Islet of Langerhans (tissue), 1 donor: Measurements from ENCODE around the gene BCCIP.
A peak's percentile ranks its signal among the peaks of the same experiment; 100 is the strongest.

ENCODE experiments used
- FAIRE-seq: peaks from one replicate; lab custom pipeline; 2011; peaks lifted over from hg19 to GRCh38; lab: Jason Lieb, UNC

BCCIP gene

DNA sequence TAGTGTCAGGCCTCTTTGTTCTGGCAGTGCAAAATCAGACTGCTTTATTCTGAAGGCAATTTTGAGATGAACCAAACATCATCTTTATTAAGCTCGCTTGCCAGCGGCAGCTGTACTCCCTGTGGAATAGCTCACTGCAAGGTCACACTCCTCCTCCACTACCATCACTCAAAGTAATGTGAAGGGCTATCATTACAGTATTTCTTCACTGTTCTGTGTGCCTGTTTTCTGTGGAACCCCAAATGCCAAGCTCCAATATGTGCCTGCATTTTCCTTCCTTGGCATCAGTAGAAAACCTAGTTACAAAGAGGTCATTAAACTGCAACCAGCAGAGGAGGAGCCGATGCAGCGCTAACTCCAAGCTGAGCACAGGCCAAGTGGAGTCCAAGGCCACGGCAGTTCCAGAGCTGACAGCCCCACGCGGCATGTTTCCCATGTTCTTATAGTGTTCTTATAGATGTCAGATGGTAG, 21.4 kb downstream of the BCCIP start:
- no peak for FAIRE-seq

DNA sequence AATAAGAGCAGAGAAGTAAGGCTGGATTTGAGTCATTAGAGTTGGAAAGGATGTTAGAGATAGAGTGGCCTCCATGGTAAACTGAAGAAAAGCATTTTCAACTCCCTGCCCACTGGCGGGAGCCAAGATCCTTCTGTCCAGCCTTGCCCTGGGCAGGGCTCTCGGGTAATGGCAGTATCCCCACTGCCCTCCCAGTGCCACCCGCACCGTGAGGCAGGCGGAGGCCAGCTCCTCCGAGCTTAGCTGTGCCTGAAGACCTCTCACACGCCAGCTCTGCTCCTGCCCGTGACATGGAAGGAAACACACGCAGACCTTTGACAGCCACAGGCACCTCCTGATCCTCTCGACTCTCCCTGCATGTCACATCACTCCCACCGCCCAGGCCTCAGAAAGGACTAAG, 22.3 kb downstream of the BCCIP start:
- FAIRE-seq = no peak

DNA sequence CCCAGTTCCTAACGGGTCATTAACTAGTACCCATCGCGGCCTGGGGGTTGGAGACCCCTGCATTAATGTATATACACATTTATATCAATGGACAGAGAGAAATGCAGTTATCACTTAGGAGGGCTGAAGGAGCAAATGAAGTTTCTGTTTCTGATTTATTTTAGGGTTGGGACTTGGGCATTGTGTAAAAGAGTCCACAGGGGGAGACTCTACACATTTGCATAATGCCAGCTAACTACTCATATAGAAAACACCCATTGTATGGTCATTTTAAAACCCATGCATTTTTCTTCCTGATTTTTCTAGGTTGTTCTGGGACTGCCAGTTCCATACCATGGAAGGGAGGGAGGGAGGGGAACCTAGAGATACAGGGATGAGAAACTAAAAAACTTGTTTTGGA, 23.5 kb downstream of the BCCIP start:
- no peak for FAIRE-seq

DNA sequence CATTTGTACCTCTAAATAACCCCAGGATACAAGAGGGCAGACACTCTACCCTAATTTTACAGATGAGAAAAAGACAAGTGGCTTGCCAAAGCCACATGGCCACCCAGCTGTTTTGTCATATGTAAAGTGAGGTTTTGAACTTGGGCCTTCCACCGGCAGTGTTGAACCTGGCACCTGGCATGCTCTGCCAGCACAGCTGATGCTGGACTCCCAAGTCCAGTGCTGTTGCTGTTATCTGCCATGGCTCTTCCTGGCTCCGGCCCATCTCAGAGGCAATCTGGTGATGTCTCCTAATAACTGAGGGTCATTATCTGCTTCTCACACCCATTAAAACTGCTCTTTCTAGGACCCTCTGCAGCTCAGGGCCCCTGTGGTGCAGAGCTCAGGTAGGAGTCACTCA, 25.0 kb downstream of the BCCIP start:
- FAIRE-seq = no peak

DNA sequence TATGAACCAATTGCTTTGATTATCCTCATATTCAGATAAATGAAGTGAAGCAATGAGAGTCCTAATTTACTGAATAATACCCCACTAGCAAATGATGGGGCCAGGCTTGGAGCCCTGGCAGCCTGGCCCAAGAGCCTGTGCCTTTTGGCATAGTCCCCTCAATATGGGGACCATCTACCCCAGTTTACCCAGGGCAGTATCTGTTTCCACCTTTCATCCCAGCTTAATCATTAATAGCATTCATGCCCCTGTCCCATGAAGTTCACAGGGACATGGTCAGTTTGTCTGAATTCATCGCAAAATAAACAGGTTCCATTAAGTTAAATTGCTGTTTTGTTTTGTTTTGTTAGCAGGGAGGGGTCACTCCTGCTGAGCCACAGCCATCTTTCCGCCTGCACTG, 25.5 kb downstream of the BCCIP start:
- FAIRE-seq = no peak

DNA sequence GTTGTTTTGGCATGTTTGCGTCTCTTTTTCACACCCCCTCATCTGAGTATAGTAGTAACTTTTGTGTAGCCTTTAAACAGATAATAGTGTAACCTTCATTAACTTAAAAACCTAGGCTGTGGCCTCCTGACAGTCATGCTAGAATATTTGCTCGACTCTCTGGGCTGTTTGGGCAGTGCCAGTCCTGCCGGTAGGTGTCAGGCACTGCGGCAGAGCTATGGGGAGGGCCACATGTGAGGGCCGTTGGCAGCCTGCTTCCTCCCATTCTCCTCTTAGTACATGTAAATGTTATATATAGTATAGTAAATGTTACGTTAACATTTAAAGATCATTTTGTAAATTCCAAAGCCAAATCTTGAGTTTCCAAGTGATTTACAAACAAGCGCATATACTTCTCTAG, 26.1 kb downstream of the BCCIP start:
- no peak for FAIRE-seq

DNA sequence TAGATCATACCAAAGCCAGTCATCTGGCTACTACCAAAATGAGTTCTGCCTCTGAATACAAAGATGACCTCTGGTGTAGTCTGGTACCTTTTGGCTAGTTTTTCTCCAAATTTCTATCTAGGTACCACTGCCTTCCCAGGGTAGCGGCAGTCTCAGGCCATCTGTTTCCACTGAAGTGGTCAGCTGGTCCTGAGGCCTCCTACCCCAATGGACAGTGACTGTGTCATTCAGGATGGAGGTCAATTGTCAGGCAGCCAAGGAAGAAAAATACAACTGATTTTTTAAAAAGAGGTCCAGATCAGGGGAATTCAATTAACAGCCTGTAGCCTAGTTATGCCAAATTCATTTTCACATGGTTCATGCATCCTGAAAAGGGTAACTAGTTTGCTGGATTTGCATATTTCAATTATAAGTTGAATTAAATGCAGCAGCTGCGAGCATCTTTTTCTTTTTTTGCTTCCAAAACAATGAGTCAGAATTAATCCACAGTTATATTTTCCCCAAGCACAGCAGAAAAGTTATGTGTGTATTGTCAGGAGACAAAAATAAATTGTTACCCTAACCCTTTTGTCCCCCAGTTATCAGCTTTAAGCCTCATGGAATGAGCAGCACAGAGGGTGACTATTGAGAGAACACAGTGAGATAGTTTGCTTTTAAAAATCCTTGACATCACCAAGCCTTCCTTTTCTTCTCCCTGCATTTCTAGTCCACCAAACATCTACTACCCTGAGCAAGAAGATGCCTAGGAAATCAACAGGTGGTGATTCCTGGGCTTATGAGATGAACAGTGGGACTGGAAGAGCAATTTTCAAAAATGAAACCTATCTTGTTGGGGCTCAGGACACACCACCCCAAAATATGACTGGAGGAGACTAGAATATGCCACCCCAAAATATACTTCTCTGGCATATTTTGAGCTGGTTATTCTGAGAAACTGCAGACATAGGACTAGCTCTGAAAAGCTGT, 27.7 kb downstream of the BCCIP start:
- no peak for FAIRE-seq

DNA sequence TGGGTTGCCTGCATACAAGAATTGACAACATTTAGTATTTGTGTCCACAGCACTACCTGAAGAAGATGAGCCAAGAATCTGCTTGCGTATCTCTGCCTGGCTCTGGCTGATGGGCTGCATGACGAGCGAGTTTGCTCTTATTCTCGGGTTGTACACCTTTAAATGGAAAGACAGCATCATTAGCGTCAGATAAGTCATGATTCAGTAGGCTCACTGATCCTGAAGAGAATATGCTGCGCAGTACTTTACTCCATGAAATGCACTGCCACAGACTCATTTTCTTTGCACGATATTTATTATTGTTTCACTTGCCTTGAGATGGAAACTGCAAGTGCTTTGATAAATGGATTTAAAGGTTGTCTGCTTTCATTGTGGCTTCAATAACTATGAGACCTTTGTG, 29.1 kb downstream of the BCCIP start:
- peak; percentile 36 for FAIRE-seq

DNA sequence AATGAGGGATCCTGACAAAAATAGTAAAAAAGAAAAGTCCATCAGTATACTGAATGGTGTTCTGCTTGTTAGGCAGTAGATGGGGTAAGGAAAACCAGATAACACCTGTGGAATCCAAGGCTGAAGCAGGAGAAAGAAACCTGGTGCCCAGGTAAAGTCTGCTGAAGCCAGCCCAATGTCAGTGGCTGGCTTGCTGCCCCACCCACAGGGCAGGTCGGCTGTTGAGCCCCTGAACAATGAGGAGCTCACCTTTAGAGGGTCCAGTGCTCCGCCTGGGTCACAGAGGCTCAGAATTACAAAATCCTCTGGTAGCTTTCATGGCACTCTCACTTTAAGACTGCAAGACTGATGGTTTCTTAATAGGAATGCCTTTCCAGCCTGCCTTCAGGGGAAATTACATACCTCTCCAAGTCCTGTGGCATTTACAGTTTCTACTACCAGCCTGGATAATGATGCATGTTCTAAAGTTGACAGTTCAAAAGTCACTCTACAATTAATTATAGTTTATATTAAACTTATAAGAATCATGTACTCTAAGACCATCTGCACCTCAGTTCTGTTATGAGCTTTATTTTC, 33.9 kb downstream of the BCCIP start:
- no peak for FAIRE-seq

DNA sequence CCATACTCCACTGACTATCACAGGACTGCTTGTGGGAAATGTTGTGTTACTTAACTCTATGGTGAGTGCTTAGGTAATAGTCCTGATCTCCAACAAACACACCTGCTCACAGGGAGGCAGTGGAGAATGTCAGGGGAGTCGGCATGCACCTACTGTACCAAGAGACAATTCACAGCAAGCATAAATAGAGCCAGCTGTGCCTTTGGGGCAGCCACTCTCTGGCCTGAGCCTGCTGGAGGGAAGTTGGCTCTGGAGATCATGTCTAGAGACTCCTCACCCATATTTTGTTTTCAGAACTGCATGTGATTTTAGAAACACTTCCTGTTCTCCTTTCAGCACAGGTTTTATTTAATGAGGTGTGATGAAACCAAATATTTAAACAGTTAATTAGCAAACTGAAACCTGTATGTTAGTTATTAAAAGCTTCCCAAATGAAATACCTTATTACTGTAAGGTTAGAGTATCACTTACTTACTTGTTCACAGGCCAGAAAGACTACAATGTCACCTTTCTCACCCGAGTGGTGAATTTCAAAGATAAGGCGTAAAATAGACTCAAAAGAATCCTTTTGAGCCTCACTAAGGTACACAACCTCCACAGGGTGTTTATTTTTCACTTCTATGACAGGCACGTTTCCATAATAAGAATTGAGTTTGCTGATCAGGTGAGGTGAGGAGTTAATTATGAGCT, 35.9 kb downstream of the BCCIP start:
- FAIRE-seq = peak; percentile 92

DNA sequence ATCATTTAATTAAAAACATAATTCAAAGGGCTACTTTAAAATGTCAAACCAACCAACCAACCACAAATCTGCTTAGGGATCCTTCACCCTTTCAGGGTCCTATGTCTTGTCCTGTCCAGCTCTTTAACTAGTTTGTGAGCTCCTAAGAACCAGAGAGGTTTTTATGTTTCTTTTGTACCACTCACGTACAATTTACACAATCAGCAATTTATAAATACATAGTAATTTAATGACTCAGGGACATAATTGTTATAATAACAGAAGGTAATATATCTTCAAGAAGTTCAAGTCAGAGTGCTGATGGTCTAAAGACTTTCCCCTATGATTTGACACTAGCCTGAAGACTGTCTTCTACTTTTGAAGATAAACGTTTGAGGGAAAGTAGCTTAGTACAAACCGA, 41.8 kb downstream of the BCCIP start:
- no peak for FAIRE-seq

DNA sequence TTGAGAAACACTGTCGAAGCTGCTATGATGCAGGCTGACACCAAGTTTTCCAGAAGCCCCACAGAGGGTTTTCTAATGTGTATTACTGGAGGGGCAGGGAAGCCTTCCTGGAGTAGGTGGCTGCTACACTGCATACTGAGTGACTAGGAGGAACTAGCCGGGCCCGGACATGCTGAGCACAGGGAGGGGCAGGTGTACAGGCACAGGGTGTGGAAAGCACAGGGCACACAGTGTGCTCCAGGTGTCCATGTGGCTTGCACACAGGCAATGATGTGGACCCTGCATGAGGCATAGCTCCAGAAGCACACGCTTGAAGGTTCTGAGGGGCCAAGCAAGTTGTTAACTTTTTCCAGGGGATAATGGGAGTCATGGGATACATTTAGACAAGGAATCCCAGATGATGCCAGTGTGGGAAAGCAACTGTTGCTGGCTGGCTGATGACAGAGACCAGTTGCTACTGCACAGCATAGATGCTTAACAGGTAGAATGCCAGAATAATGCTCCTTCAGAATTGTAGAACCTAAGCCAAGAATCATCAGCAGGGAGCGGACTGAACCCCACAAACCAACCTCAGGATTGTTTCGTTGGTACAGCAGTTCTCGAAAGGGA, 43.2 kb downstream of the BCCIP start:
- FAIRE-seq = no peak

DNA sequence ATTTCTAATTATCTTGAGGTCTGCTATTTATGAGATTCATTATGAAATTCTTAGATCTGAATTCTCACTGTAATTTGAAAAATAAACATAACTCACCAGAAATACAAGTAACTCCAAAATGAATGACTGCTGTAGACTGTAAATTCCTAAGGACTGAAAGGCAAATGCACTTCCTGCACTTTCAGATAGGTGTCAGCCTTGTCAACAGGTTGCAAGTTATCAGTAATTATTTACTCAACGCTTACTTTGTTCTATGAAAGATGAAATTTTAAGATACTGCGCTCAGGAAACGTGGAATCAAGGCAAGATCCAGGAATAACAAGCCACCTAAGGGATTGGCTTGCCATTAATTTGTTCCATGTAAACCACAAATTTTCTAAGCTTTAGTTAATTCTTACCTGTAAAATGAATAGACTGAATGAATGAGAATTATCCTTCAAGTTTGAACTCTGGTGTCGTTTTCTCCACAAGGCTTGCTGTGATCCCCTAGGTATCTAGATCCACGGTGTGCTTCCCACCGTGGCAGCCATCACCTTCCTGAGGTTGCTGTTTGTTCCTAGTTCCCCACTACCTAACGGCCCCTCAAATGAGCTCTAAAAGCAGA, 45.1 kb downstream of the BCCIP start:
- FAIRE-seq = peak; percentile 98

DNA sequence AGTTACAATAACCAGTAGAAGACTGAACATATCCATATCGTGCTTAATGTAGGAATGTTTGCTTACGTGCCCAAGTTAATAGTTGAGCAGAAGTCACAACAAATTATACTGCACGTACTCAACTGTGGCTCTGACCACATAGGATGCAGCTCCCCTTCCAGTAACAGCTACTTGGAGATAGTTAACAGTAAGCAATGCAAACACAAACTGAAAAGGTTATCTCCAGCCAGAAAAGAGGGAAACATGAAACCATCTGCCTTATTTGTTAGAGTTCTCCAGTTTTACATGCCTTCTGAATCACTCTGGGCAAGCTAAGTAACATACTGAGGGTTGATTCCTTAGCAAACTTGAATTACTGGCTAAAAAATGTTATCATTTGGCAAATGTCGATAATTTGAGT, 48.0 kb downstream of the BCCIP start:
- no peak for FAIRE-seq

DNA sequence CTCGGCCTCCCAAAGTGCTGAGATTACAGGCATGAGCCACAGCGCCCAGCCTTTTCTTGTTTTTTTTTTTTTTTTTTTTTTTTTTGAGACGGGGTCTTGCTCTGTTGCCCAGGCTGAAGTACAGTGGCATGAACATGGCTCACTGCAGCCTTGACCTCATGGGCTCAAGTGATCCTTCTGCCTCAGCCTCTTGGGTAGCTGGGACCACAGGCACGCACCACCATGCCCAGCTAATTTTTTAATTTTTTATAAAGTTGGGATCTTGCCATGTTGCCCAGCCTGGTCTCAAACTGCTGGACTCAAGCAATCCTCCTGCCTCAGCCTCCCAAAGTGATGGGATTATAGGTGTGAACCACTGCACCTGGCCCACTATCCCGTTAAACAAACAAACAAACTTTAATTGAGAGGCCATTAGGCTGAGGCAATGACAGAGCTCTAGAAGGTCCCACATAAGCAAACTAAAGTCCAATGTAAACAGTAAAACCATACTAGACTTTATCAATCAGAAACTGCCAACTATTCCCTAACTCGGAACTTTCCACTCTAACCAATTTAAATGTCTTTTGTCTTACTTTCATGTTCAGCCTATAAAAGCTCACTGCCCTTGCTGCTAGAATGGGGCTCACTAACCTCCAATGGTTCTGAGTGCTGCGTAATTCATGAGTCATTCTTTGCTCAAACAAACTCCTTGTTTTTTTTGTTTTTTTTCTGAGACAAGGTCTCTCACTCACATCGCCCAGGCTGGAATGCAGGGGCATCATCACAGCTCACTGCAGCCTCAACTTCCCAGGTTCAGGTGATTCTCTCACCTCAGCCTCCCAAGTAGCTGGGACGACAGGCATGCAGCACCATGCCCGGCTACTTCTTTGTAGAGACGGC, 55.9 kb downstream of the BCCIP start:
- peak; percentile 85 for FAIRE-seq

DNA sequence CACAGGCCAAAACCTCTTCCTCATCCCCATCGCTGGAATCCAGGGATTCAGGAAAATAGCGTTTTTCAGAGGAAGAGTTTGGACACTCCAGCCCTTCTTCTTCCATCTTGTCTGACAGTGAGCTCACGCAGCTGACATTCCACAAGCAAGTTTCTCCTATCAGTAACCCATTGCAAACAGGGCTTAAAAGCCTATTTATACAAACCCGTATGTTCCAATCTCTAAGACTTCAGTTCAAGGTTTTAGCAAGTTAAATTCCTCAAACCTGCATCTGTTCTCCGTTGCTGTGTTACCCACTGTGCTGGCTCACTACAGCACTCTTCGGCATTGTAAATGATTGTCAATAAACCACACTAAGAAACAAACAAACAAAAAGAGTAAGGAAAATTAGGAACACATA, 57.4 kb downstream of the BCCIP start:
- FAIRE-seq = no peak

DNA sequence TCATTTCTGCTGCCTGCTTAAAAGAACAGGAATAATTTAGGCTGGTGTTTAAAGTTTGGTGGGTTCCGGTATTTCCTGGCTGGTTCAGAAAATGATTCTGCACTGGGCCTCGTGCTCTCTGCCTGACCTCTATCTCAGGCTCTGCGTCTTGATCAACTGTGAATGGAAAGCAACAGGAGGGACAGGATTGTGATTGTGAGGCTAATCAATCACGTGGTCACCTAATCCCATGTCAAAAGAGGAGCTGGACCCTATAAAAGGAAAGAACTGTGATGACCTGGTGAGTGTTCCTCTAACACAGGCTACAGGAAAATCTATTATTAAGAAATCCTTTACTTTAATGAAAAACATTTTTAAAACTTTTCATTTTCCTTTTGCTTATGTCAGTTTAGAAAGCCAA, 57.8 kb downstream of the BCCIP start, which contains the start of gene DHX32:
DHX32 (minus strand) TSS at position 101 of the 400 bp plus-strand sequence. CDS start 468 bp downstream, outside the sequence.
- no peak for FAIRE-seq

DNA sequence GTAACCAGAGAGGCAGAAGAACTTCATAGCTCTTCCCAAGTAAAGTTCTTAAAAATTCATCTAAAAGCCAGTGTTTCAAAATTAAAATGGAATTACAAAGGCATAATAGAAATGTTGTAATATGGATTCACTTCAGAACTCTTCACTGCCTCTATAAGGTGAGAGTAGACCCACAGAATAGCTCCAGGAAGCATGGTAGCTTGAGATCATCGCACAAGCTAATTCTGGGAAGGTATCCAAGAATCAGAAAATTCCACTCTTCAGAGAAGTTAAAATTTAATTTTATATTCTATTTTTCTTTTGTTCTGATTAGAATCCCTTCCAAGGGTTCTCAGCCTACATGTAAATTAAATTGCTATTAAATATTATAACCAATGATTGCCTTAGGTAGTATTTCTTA, 59.2 kb downstream of the BCCIP start:
- FAIRE-seq = no peak

DNA sequence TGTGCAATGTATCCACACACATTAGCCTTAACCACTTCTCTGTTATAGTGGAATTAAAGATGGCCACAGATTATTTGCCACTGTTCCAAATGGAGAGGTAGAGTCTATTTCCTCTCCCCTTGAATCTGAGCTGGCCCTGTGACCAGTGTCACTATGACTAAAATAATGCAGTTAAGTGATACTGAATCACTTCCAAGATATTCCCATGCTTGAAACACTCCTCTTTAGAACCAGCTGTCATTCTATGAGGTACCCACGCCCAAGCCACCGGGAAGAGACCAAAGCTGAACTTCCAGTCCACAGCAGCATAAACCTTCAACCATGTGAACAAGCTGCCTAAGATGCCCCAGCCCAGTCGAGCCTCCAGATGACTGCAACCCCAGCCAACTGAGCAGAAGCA, 59.9 kb downstream of the BCCIP start:
- no peak for FAIRE-seq
